Omental fat pad (tissue), 4 donors: ENCODE results near the gene OGFR. TPM values are rescaled to one million over a fixed set of nuclear protein-coding genes. Genes with fewer than 3 reads are reported as not detected.

Source experiments
- ATAC-seq: fragments of 150-250 bp; one replicate; pipeline ENCODE4 v1.9.1; 2016; ENCODE audit warnings: mild to moderate bottlenecking, moderate library complexity; ENCODE audit not compliant: low FRiP score
- DNase-seq: peaks from one replicate; pipeline ENCODE4 v3.0.0-alpha.2; 2019; ENCODE audit warnings: low spot score
- CTCF ChIP-seq, 3 donors: fragments of 450-650 bp; IDR thresholded peaks; one replicate each; pipeline ENCODE4 v1.5.1; 2016 to 2017; ENCODE audit warnings: antibody characterized with exemption in 3 of 3, mild to moderate bottlenecking in 3 of 3, moderate library complexity in 2 of 3
- total RNA-seq, 4 donors: library from RNA; depleted of rRNA; stranded (reverse); fragments of >200 nt; gene quantifications; one replicate each; pipeline ENCODE4 v1.1.0, GENCODE V29; 2016

OGFR gene
- total RNA-seq, 4 donors from 2014 or later: 34.0 to 84.2 (median 52.8) TPM

GRCh38 chr20:62795023-62795761, 9.4 kb upstream of the OGFR start:
- DNase-seq (no peak), ATAC-seq (no peak)
- TF ChIP-seq CTCF (IDR thresholded peaks at IDR 0.05): no peak

- ATAC-seq (no peak), DNase-seq (no peak)
- TF ChIP-seq CTCF (IDR thresholded peaks at IDR 0.05): no peak
Measured at GRCh38 chr20:62796699-62797491, 7.7 kb upstream of the OGFR start.

DNA sequence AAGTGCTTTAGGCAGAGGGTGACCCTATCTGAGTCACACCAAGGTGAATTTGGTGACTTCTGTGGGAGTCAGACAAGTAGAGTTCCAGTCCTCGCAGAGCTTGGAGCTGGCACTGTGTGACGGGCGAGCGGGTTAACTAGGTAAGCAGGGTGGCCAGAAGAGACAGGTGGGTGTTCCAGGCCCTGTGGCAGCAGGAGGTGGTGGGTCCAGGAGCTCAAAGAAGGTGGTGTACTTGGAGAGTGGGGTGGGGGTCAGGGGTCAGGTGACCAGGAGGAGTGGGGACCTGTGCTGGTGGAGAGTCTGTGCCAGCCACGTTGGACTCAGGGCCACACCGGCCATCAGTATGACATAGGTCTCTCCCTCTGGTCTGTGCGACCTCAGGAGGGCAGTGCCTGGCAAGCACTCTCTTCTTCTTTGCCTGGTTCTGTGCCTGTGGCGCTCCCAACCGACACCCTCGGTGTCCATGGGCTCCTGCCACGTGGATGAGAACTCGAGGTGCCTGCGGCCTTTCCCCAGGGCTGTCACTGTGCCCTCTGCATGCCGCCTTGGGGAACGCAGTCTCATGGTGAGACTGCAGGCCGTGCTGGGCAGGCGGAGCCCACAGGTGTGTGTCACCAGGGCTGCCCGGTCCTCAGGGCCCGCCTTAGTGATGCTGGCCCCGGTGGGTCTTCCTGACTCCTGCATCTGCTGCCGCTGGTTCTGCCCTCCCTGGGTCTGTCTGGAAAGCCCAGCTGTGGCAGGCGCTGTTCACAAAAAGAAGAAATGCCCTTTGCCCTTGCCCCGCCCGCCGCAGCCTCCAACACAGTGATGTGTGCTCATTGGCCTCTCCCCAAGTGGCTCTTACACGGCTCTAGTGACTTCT, 6.7 kb upstream of the OGFR start:
- TF ChIP-seq CTCF (IDR thresholded peaks at IDR 0.05): no peak
- ATAC-seq: no peak
- no peak for DNase-seq

DNA sequence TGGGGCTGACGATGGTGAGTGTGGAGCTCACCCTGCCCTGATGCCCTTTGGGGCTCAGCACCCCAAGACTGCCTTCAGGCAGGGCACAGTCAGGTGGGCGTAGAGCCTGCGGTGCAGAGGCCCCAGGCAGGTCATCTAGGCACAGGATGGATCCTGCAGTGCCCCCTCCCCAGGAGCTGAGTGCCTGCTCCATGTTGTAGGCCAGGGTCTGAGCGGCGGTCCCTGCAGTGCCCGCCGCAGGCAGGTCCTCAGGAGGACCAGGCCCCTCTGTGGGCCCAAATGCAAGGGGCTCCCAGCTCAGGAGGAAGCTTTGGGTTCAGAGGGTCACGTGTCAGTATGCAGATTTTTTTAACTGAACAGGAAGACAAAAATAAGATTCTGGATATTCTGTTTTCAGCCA, 5.6 kb upstream of the OGFR start:
- DNase-seq (no peak), ATAC-seq (no peak)
- no peak for TF ChIP-seq CTCF (IDR thresholded peaks at IDR 0.05)

GRCh38 chr20:62799459-62799858, 5.2 kb upstream of the OGFR start:
- DNase-seq: no peak
- ATAC-seq: no peak
- no peak for TF ChIP-seq CTCF (IDR thresholded peaks at IDR 0.05)

- TF ChIP-seq CTCF (IDR thresholded peaks at IDR 0.05): no peak
- ATAC-seq (no peak), DNase-seq (no peak)
Measured at GRCh38 chr20:62799873-62800272, 4.8 kb upstream of the OGFR start.
